GM23338 (cell line): Measurements from ENCODE around the gene NAALADL2. TPM values are rescaled to one million over a fixed set of nuclear protein-coding genes. Genes with fewer than 3 reads are reported as not detected.

Experiments
- ATAC-seq: fragments of 200-7000 bp; cut with Tn5 transposase; 3 replicates; pipeline ENCODE4 v1.9.1; 2020
- DNase-seq: peaks from one replicate; pipeline ENCODE4 v3.0.0-alpha.2; 2015; ENCODE audit warnings: low spot score
- H2AFZ ChIP-seq: fragments of 200-600 bp; sonication (generic); 2 replicates; pipeline ENCODE4 v1.8.0; 2016; ENCODE audit warnings: antibody characterized with exemption, mild to moderate bottlenecking, moderate library complexity
- H3F3A ChIP-seq: fragments of 200-600 bp; sonication (generic); replicated peaks from 2 replicates; pipeline ENCODE4 v1.8.0; 2017; ENCODE audit warnings: antibody characterized with exemption, mixed run types, low read depth
- H3K27ac ChIP-seq: fragments of 200-600 bp; sonication (generic); 2 replicates; pipeline ENCODE4 v1.6.1; 2016; ENCODE audit warnings: low read depth
- H3K27me3 ChIP-seq: fragments of 200-600 bp; sonication (generic); 2 replicates; pipeline ENCODE4 v1.8.0; 2016; ENCODE audit warnings: mild to moderate bottlenecking, mixed run types, moderate library complexity; ENCODE audit not compliant: insufficient read depth
- H3K36me3 ChIP-seq: fragments of 200-600 bp; sonication (generic); 2 replicates; pipeline ENCODE4 v1.8.0; 2016; ENCODE audit warnings: mild to moderate bottlenecking; ENCODE audit not compliant: insufficient read depth
- H3K4me1 ChIP-seq: fragments of 200-600 bp; sonication (generic); 2 replicates; pipeline ENCODE4 v1.8.0; 2016; ENCODE audit warnings: mild to moderate bottlenecking, moderate library complexity; ENCODE audit not compliant: insufficient read depth
- H3K4me2 ChIP-seq: fragments of 200-600 bp; sonication (generic); 2 replicates; pipeline ENCODE4 v1.7.1; 2017; ENCODE audit warnings: mixed run types
- H3K4me3 ChIP-seq: fragments of 200-600 bp; sonication (generic); 2 replicates; pipeline ENCODE4 v1.6.1; 2016; ENCODE audit warnings: mixed run types
- H3K79me2 ChIP-seq: fragments of 200-600 bp; sonication (generic); replicated peaks from 2 replicates; pipeline ENCODE4 v1.8.0; 2017; ENCODE audit warnings: mild to moderate bottlenecking; ENCODE audit not compliant: insufficient read depth
- H3K9me2 ChIP-seq: fragments of 200-600 bp; sonication (generic); 2 replicates; pipeline ENCODE4 v1.8.0; 2017; ENCODE audit not compliant: insufficient read depth
- H4K20me1 ChIP-seq: fragments of 200-600 bp; sonication (generic); replicated peaks from 2 replicates; pipeline ENCODE4 v1.8.0; 2017; ENCODE audit warnings: mild to moderate bottlenecking; ENCODE audit not compliant: insufficient read depth
- H3K27ac Mint-ChIP-seq: 2 replicates; pipeline ENCODE4 v1.8.0; 2020; ENCODE audit warnings: inconsistent platforms, mild to moderate bottlenecking, moderate library complexity, mixed read lengths
- H3K27me3 Mint-ChIP-seq: 3 replicates; pipeline ENCODE4 v1.8.0; 2022; ENCODE audit warnings: low read depth, mild to moderate bottlenecking, moderate library complexity, mixed read lengths, inconsistent platforms; ENCODE audit not compliant: insufficient read depth, poor library complexity
- H3K36me3 Mint-ChIP-seq: 3 replicates; pipeline ENCODE4 v1.8.0; 2021; ENCODE audit warnings: low read depth, mild to moderate bottlenecking, inconsistent platforms, moderate library complexity, mixed read lengths
- H3K4me1 Mint-ChIP-seq: 3 replicates; pipeline ENCODE4 v1.8.0; 2020; ENCODE audit warnings: mild to moderate bottlenecking, inconsistent platforms, mixed read lengths
- H3K4me3 Mint-ChIP-seq: 3 replicates; pipeline ENCODE4 v1.8.0; 2021; ENCODE audit warnings: moderate library complexity, mild to moderate bottlenecking, inconsistent platforms, mixed read lengths
- H3K9me3 Mint-ChIP-seq: 3 replicates; pipeline ENCODE4 v1.8.0; 2020; ENCODE audit warnings: moderate library complexity, mild to moderate bottlenecking, inconsistent platforms, mixed read lengths
- CREB1 ChIP-seq: fragments of 250-450 bp; sonication (Bioruptor Pico); IDR thresholded peaks from 2 replicates; pipeline ENCODE4 v1.5.0; 2020; ENCODE audit warnings: low read depth, mild to moderate bottlenecking, moderate library complexity
- CTCF ChIP-seq, 2 experiments: fragments of 200-600 bp in 1 of 2; sonication (generic) in 1 of 2; conservative IDR thresholded peaks; 2 replicates each; pipeline versions ENCODE4 v1.5.1 to v1.6.1; 2016 to 2017; ENCODE audit warnings: antibody characterized with exemption in 2 of 2, low read depth in 2 of 2, mild to moderate bottlenecking in 2 of 2, moderate library complexity in 1 of 2
- ETS1 ChIP-seq: IDR thresholded peaks from 2 replicates; pipeline ENCODE4 v1.6.1; 2016; ENCODE audit warnings: antibody characterized with exemption
- EZH2 ChIP-seq: fragments of 200-600 bp; sonication (generic); IDR thresholded peaks from one replicate; pipeline ENCODE4 v1.8.0; 2017; ENCODE audit warnings: antibody characterized with exemption, mild to moderate bottlenecking, low read depth; ENCODE audit not compliant: unreplicated experiment
- EZH2phosphoT487 ChIP-seq: fragments of 200-600 bp; sonication (generic); IDR thresholded peaks from one replicate; pipeline ENCODE4 v1.8.1; 2018; ENCODE audit warnings: antibody characterized with exemption; ENCODE audit not compliant: unreplicated experiment
- JUNB ChIP-seq: IDR thresholded peaks from one replicate; pipeline ENCODE4 v1.6.1; 2016; ENCODE audit warnings: antibody characterized with exemption; ENCODE audit not compliant: unreplicated experiment
- NANOG ChIP-seq: IDR thresholded peaks from 2 replicates; pipeline ENCODE4 v1.6.1; 2016; ENCODE audit warnings: antibody characterized with exemption, borderline replicate concordance
- POLR2AphosphoS5 ChIP-seq: IDR thresholded peaks from 2 replicates; pipeline ENCODE4 v1.6.1; 2016; ENCODE audit warnings: antibody characterized with exemption, low read depth
- REST ChIP-seq: IDR thresholded peaks from one replicate; pipeline ENCODE4 v1.6.1; 2018; ENCODE audit warnings: antibody characterized with exemption; ENCODE audit not compliant: unreplicated experiment
- STAT1 ChIP-seq: IDR thresholded peaks from one replicate; pipeline ENCODE4 v1.6.1; 2016; ENCODE audit warnings: antibody characterized with exemption; ENCODE audit not compliant: unreplicated experiment
- ZNF114 ChIP-seq: fragments of 250-450 bp; sonication (Bioruptor Pico); IDR thresholded peaks from 2 replicates; pipeline ENCODE4 v1.5.0; 2020; ENCODE audit warnings: mild to moderate bottlenecking, moderate library complexity
- ZNF331 ChIP-seq: fragments of 250-450 bp; sonication (Bioruptor Pico); IDR thresholded peaks from 2 replicates; pipeline ENCODE4 v1.5.0; 2020; ENCODE audit warnings: low read depth, mild to moderate bottlenecking, moderate library complexity
- polyA plus RNA-seq: library from polyadenylated mRNA; unstranded; fragments of >200 nt; fragmentation: Nextera tagmentation; extraction: Ambion mirVana; gene quantifications from 2 replicates; pipeline ENCODE4 v1.2.1, GENCODE V29; 2016
- total RNA-seq: library from RNA; depleted of rRNA; stranded (reverse); fragments of >200 nt; shearing (Covaris generic); gene quantifications from 2 replicates; pipeline ENCODE4 v1.2.3, GENCODE V29; 2014
- TF ChIP-seq, protein P1 (sequence below): fragments of 250-450 bp; sonication (Bioruptor Pico); IDR thresholded peaks from 2 replicates; pipeline ENCODE4 v1.5.0; 2020; ENCODE audit warnings: mild to moderate bottlenecking, moderate library complexity

NAALADL2 gene
- total and polyA plus RNA-seq, 2 experiments from 2014 or later: 1.6 to 2.6 TPM

DNA sequence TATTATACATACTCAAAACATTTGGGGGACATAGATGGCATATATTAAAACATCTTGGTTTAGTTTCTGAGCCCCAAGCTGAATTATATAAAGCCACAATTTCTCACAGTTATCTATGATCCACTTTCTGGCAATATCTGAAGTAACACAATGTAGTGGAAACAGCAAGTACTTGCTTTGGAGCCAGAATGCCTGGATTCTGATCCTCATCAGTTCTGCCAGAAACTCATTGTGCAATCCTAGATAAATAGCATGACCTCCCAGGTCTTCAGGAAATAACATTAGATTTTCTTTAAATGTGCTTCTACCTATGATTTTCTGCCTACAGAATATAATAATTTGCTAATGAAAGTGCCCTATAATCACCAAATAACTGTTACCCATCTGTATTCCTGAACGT lies 544.9 kb downstream of the NAALADL2 start:
- no peak overlapping the region for H3K4me2 ChIP-seq
- no peaks in the 10 kb centered on the region for H3K27me3 ChIP-seq
- no peaks in the 10 kb centered on the region for H3K36me3 Mint-ChIP-seq
- no peak for ATAC-seq
- no peaks in the 10 kb centered on the region for H3K36me3 ChIP-seq
- no peaks in the 10 kb centered on the region for H3K79me2 ChIP-seq
- H3K4me3 ChIP-seq: no peak overlapping the region
- DNase-seq: no peak
- no peaks in the 10 kb centered on the region for H3K27me3 Mint-ChIP-seq
- no peaks in the 10 kb centered on the region for H3K9me2 ChIP-seq
- peaks cover 9% of the 10 kb centered on the region; the same call in 2 of the 3 replicates for H3K4me1 Mint-ChIP-seq
- H4K20me1 ChIP-seq: no peaks in the 10 kb centered on the region
- no peak overlapping the region; the same call in 1 of the 2 replicates for H2AFZ ChIP-seq
- no peak overlapping the region for H3K27ac Mint-ChIP-seq
- no peak overlapping the region for H3K27ac ChIP-seq
- no peaks in the 10 kb centered on the region for H3F3A ChIP-seq
- H3K9me3 Mint-ChIP-seq: no peaks in the 10 kb centered on the region
- peaks cover 2% of the 10 kb centered on the region; the same call in 1 of the 2 replicates for H3K4me1 ChIP-seq
- TF ChIP-seq CTCF (conservative IDR thresholded peaks at IDR 0.05; ENCODE audit: low read depth in 2 of 2) (no peak), JUNB (no peak), ZNF331 (CRISPR knock-in tag) (no peak), STAT1 (no peak), ZNF114 (no peak), EZH2phosphoT487 (no peak), CREB1 (CRISPR knock-in tag) (no peak), NANOG (no peak), ETS1 (no peak), POLR2AphosphoS5 (no peak), REST (no peak), EZH2 (no peak)
- TF ChIP-seq, protein P1, sequence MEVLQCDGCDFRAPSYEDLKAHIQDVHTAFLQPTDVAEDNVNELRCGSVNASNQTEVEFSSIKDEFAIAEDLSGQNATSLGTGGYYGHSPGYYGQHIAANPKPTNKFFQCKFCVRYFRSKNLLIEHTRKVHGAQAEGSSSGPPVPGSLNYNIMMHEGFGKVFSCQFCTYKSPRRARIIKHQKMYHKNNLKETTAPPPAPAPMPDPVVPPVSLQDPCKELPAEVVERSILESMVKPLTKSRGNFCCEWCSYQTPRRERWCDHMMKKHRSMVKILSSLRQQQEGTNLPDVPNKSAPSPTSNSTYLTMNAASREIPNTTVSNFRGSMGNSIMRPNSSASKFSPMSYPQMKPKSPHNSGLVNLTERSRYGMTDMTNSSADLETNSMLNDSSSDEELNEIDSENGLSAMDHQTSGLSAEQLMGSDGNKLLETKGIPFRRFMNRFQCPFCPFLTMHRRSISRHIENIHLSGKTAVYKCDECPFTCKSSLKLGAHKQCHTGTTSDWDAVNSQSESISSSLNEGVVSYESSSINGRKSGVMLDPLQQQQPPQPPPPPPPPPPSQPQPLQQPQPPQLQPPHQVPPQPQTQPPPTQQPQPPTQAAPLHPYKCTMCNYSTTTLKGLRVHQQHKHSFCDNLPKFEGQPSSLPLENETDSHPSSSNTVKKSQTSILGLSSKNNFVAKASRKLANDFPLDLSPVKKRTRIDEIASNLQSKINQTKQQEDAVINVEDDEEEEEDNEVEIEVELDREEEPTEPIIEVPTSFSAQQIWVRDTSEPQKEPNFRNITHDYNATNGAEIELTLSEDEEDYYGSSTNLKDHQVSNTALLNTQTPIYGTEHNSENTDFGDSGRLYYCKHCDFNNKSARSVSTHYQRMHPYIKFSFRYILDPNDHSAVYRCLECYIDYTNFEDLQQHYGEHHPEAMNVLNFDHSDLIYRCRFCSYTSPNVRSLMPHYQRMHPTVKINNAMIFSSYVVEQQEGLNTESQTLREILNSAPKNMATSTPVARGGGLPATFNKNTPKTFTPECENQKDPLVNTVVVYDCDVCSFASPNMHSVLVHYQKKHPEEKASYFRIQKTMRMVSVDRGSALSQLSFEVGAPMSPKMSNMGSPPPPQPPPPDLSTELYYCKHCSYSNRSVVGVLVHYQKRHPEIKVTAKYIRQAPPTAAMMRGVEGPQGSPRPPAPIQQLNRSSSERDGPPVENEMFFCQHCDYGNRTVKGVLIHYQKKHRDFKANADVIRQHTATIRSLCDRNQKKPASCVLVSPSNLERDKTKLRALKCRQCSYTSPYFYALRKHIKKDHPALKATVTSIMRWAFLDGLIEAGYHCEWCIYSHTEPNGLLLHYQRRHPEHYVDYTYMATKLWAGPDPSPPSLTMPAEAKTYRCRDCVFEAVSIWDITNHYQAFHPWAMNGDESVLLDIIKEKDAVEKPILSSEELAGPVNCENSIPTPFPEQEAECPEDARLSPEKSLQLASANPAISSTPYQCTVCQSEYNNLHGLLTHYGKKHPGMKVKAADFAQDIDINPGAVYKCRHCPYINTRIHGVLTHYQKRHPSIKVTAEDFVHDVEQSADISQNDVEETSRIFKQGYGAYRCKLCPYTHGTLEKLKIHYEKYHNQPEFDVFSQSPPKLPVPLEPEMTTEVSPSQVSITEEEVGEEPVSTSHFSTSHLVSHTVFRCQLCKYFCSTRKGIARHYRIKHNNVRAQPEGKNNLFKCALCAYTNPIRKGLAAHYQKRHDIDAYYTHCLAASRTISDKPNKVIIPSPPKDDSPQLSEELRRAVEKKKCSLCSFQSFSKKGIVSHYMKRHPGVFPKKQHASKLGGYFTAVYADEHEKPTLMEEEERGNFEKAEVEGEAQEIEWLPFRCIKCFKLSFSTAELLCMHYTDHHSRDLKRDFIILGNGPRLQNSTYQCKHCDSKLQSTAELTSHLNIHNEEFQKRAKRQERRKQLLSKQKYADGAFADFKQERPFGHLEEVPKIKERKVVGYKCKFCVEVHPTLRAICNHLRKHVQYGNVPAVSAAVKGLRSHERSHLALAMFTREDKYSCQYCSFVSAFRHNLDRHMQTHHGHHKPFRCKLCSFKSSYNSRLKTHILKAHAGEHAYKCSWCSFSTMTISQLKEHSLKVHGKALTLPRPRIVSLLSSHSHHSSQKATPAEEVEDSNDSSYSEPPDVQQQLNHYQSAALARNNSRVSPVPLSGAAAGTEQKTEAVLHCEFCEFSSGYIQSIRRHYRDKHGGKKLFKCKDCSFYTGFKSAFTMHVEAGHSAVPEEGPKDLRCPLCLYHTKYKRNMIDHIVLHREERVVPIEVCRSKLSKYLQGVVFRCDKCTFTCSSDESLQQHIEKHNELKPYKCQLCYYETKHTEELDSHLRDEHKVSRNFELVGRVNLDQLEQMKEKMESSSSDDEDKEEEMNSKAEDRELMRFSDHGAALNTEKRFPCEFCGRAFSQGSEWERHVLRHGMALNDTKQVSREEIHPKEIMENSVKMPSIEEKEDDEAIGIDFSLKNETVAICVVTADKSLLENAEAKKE (CRISPR knock-in tag): no peak
- no peak overlapping the region for H3K4me3 Mint-ChIP-seq
